Prostate gland (tissue), 2 donors: Measurements from ENCODE around the gene RAB8A.

Source experiments
- CTCF ChIP-seq, 4 experiments: fragments of 200-600 bp in 2 of 4; fragments of 450-650 bp in 2 of 4; sonication (generic) in 2 of 4; IDR thresholded peaks; 1 replicate in 3 of 4; 2 replicates in 1 of 4; pipeline ENCODE4 v1.5.1; 2016 to 2019; ENCODE audit warnings: antibody characterized with exemption in 4 of 4, mild to moderate bottlenecking in 2 of 4, moderate library complexity in 2 of 4
- POLR2A ChIP-seq: fragments of 450-650 bp; IDR thresholded peaks from one replicate; pipeline ENCODE4 v1.6.1; 2016; ENCODE audit warnings: antibody characterized with exemption, mild to moderate bottlenecking
- POLR2AphosphoS5 ChIP-seq: sonication (generic); formaldehyde crosslinking; IDR thresholded peaks from one replicate; pipeline ENCODE4 v1.6.1; 2017; ENCODE audit warnings: antibody characterized with exemption

GRCh38 chr19:16073481-16073880, 38.2 kb upstream of the RAB8A start:
- TF ChIP-seq POLR2AphosphoS5 (no peak), CTCF (IDR thresholded peaks at IDR 0.05) (no peak), POLR2A (no peak)
